Gastroesophageal sphincter (tissue), 4 donors: Measurements from ENCODE around the gene ZNF254. TPM values are rescaled to one million over a fixed set of nuclear protein-coding genes. Genes with fewer than 3 reads are reported as not detected.
A peak's percentile ranks its signal among the peaks of the same experiment; 100 is the strongest.

Source experiments
- ATAC-seq: fragments of 150-250 bp; one replicate; pipeline ENCODE4 v1.9.1; 2016; ENCODE audit warnings: mild to moderate bottlenecking, moderate library complexity
- H3K27ac ChIP-seq, 4 donors: fragments of 200-600 bp; sonication (generic) in 3 of 4; 1 replicate in 3 of 4; 2 replicates in 1 of 4; pipeline ENCODE4 v1.5.1; 2016 to 2019
- H3K27me3 ChIP-seq: fragments of 200-600 bp; sonication (generic); one replicate; pipeline ENCODE4 v1.5.1; 2019
- H3K36me3 ChIP-seq, 2 donors: fragments of 200-600 bp; sonication (generic); one replicate each; pipeline ENCODE4 v1.5.1; 2019; ENCODE audit warnings: control low read depth in 1 of 2
- H3K4me1 ChIP-seq, 3 donors: fragments of 200-600 bp; sonication (generic); 1 replicate in 2 of 3; 2 replicates in 1 of 3; pipeline ENCODE4 v1.5.1; 2016 to 2019; ENCODE audit warnings: control low read depth in 2 of 3
- H3K4me3 ChIP-seq, 2 donors: fragments of 200-600 bp; sonication (generic); one replicate each; pipeline ENCODE4 v1.5.1; 2019; ENCODE audit warnings: mild to moderate bottlenecking in 1 of 2, moderate library complexity in 1 of 2
- H3K9me3 ChIP-seq, 3 donors: fragments of 200-600 bp; sonication (generic); one replicate each; pipeline ENCODE4 v1.5.1; 2017 to 2019; ENCODE audit warnings: control low read depth in 2 of 3
- CTCF ChIP-seq, 4 experiments: fragments of 200-600 bp in 2 of 4; fragments of 450-650 bp in 2 of 4; sonication (generic) in 1 of 4; IDR thresholded peaks; one replicate each; pipeline ENCODE4 v1.5.1; 2017 to 2019; ENCODE audit warnings: antibody characterized with exemption in 4 of 4, mild to moderate bottlenecking in 2 of 4, moderate library complexity in 2 of 4
- EP300 ChIP-seq: sonication (generic); formaldehyde crosslinking; IDR thresholded peaks from one replicate; pipeline ENCODE4 v1.6.1; 2017; ENCODE audit warnings: antibody characterized with exemption, mild to moderate bottlenecking
- POLR2A ChIP-seq, 2 donors: fragments of 450-650 bp; IDR thresholded peaks; one replicate each; pipeline ENCODE4 v1.6.1; 2017; ENCODE audit warnings: antibody characterized with exemption in 2 of 2, mild to moderate bottlenecking in 2 of 2, moderate library complexity in 1 of 2
- POLR2AphosphoS5 ChIP-seq: sonication (generic); formaldehyde crosslinking; IDR thresholded peaks from one replicate; pipeline ENCODE4 v1.6.1; 2017; ENCODE audit warnings: antibody characterized with exemption
- WGBS, 2 donors: methylation state at CpG; one replicate each; pipeline ENCODE4 v1.1.5; 2018; ENCODE audit warnings: low coverage in 1 of 2; 5-methylcytosine and 5-hydroxymethylcytosine counted together
- total RNA-seq, 4 donors: library from RNA; depleted of rRNA; stranded (reverse); fragments of >200 nt; gene quantifications; one replicate each; pipeline ENCODE4 v1.1.0, GENCODE V29; 2016

ZNF254 gene
- total RNA-seq, 4 donors from 2014 or later = 10.0 to 22.6 (median 13.5) TPM

- Histone ChIP-seq H3K36me3 (peaks cover 0 to 36% of the 10 kb centered on the region in 2 donors), H3K27ac (no peak overlapping the region), H3K27me3 (no peaks in the 10 kb centered on the region), H3K9me3 (peaks cover 0 to 80% (median 0%) of the 10 kb centered on the region in 3 donors), H3K4me3 (no peak overlapping the region), H3K4me1 (peaks cover 0 to 4% (median 0%) of the 10 kb centered on the region in 3 donors)
- 100% methylated on average over 3 of the region's 3 CpGs for WGBS, 2 donors
- TF ChIP-seq EP300 (no peak), POLR2AphosphoS5 (no peak), CTCF (IDR thresholded peaks at IDR 0.05) (no peak), POLR2A (IDR thresholded peaks at IDR 0.05) (no peak)
- ATAC-seq = no peak
These were observed 55.8 kb downstream of the ZNF254 start for GRCh38 chr19:24142771-24143170.

GRCh38 chr19:24159707-24160106 lies 72.7 kb downstream of the ZNF254 start:
- H3K9me3 ChIP-seq = peaks cover 0 to 34% (median 0%) of the 10 kb centered on the region in 3 donors
- WGBS, 2 donors = 83 to 86% methylated on average over 2 of the region's 2 CpGs
- no peak overlapping the region for H3K4me3 ChIP-seq
- H3K27me3 ChIP-seq = no peaks in the 10 kb centered on the region
- TF ChIP-seq CTCF (IDR thresholded peaks at IDR 0.05) (peak in 1 of 4 experiments; percentile 16), POLR2AphosphoS5 (no peak)
- no peaks in the 10 kb centered on the region for H3K4me1 ChIP-seq
- no peak overlapping the region for H3K27ac ChIP-seq
- no peak for ATAC-seq
- peaks cover 0 to 20% of the 10 kb centered on the region in 2 donors for H3K36me3 ChIP-seq

GRCh38 chr19:24166055-24166454 lies 79.1 kb downstream of the ZNF254 start:
- Histone ChIP-seq H3K4me3 (no peak overlapping the region), H3K36me3 (peaks cover 0 to 31% of the 10 kb centered on the region in 2 donors), H3K27ac (no peak overlapping the region), H3K4me1 (no peaks in the 10 kb centered on the region), H3K27me3 (no peaks in the 10 kb centered on the region), H3K9me3 (peaks cover 0 to 56% (median 0%) of the 10 kb centered on the region in 3 donors)
- TF ChIP-seq POLR2A (IDR thresholded peaks at IDR 0.05) = no peak
- TF ChIP-seq CTCF (IDR thresholded peaks at IDR 0.05) = no peak
- no peak for TF ChIP-seq EP300
- WGBS, 2 donors = 84 to 85% methylated on average over 2 to 3 of the region's 3 CpGs
- no peak for ATAC-seq

GRCh38 chr19:24173882-24174281 lies 86.9 kb downstream of the ZNF254 start:
- H3K4me1 ChIP-seq = no peaks in the 10 kb centered on the region
- ATAC-seq = no peak
- H3K27me3 ChIP-seq = no peaks in the 10 kb centered on the region
- no peak overlapping the region for H3K27ac ChIP-seq
- H3K9me3 ChIP-seq = peaks cover 0 to 49% (median 0%) of the 10 kb centered on the region in 3 donors
- peaks cover 0 to 25% of the 10 kb centered on the region in 2 donors for H3K36me3 ChIP-seq
- no peak for TF ChIP-seq POLR2A (IDR thresholded peaks at IDR 0.05)
- TF ChIP-seq EP300 = no peak
- no peak for TF ChIP-seq CTCF (IDR thresholded peaks at IDR 0.05)
- no peak for TF ChIP-seq POLR2AphosphoS5
- WGBS, 2 donors = 100% methylated on average over 1 to 2 of the region's 2 CpGs
- no peak overlapping the region for H3K4me3 ChIP-seq

GRCh38 chr19:24177686-24178085 lies 90.7 kb downstream of the ZNF254 start:
- WGBS, 2 donors = 95% methylated on average over 3 of the region's 18 CpGs; no CpG with 5 or more reads in 1 of the 2 donors
- peaks cover 0 to 4% of the 10 kb centered on the region in 2 donors for H3K36me3 ChIP-seq
- no peak overlapping the region for H3K4me3 ChIP-seq
- H3K4me1 ChIP-seq = no peaks in the 10 kb centered on the region
- H3K9me3 ChIP-seq = peaks cover 0 to 58% (median 0%) of the 10 kb centered on the region in 3 donors
- H3K27me3 ChIP-seq = no peaks in the 10 kb centered on the region
- TF ChIP-seq EP300 = no peak
- no peak overlapping the region for H3K27ac ChIP-seq
- no peak for ATAC-seq
